SK-N-DZ (cell line): ENCODE data around the gene ARMS2.

Experiments used
- DNase-seq: peaks from one replicate; pipeline ENCODE4 v3.0.0-alpha.2; 2015; ENCODE audit warnings: low spot score

The ARMS2 gene

GRCh38 chr10:122450353-122450990 lies 4.0 kb upstream of the ARMS2 start:
- DNase-seq: no peak

GRCh38 chr10:122454071-122454470 lies 382 bp upstream of the ARMS2 start:
- no peak for DNase-seq

DNA sequence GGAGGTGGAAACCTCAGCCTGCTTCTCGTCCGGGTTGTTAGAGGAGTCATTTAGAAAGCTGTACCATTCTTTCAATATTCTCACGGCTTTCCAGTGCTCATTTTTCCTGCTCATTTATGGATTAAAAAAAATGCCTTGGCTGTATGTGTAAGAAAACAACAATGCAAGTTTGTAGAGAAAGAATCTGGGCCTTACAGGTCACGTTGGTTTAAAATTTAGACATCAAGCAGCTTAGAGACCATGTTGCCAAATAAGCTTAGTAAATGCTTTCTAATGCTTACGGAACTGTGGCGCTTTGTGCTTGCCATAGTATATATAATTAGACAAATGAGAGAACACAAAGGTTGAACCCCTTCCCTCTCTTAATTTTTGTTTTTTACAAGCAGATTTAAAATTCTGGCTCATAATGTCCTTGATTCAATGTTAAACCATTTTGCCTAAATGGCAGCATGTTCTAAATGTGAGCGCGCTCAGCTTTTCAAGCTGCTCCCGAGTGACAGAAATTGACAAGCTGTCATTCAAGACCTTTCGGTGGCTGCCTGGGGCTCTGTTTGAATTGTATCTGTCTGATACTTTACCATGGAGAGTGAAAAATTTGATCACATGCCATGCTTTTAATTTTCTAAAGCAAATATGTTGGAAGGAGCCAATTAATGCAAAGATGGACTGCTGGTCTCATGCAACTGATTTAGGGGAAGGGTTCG lies 1.1 kb downstream of the ARMS2 start:
- no peak for DNase-seq

DNA sequence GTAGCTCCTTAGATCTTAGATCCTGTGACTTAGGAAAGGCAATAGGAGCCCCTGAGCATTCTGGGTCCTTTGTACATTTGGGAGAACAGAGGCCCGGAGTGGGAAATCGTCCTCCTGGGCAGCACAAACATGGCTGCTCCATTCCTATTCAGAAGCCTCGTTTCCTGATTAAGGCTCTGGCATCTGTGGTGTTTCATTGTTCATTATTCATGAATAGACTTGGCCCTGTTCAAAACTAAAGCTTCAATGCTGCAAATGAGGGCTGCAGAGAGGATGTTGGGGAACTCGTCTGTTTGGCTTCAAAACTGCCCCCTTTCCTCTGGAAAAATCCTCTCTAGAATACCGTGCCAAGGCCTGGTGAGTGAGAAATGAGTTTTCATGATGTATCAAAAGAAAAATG lies 3.5 kb downstream of the ARMS2 start:
- DNase-seq: no peak

GRCh38 chr10:122458693-122459092 lies 4.2 kb downstream of the ARMS2 start:
- DNase-seq: no peak

DNA sequence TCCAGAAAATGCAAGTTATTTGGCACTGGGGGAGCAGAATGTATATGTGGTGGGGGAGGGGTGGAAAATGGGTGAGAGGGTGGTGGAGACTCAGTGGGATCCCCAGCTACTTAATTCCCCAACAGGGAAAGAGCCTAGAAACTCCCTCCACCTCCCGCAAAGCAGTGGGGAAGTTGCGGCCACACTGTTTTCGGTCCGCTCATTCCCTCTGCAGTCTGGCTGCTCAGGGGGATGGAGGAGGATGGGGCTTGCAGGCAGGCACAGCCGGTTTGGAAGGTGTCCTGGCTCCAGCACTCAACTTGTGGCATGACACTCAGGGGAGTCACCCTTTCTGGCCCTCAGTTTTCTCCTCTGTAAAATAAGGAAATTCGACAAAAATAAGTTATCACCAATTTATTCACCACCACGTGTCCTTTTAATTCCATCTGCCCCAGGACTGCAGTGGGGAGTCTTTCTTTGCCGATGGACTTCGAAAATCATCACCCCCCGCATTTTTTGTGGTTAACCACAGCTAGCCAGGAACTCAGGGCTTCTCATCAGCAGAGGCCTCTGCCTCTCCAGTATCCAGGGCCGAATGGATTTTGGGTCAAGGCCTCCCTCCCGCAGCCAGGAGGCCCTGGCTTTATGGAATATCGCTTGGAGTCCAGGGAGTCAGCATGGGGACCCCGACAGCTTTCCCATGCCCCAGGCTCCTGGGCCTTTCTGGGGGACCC lies 5.3 kb downstream of the ARMS2 start:
- no peak for DNase-seq

DNA sequence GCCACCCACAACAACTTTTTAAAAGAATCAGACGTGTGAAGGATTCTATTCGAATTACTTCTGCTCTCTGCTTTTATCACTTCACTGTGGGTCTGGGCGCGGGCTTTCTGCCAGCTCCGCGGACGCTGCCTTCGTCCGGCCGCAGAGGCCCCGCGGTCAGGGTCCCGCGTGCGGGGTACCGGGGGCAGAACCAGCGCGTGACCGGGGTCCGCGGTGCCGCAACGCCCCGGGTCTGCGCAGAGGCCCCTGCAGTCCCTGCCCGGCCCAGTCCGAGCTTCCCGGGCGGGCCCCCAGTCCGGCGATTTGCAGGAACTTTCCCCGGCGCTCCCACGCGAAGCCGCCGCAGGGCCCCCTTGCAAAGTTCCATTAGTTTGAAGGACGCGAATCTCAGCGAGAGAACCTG lies 6.4 kb downstream of the ARMS2 start:
- no peak for DNase-seq

DNA sequence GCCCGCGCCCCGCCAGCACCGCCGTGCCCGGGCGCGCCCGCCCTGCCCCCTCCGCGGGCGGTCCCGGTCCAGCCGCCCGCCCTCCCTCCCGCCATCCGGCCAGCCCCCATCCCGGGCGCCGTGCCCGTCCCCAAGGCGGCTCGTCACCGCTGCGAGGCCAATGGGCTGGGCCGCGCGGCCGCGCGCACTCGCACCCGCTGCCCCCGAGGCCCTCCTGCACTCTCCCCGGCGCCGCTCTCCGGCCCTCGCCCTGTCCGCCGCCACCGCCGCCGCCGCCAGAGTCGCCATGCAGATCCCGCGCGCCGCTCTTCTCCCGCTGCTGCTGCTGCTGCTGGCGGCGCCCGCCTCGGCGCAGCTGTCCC lies 6.9 kb downstream of the ARMS2 start, which contains the start of gene HTRA1:
TSS of gene HTRA1 (plus strand) at position 187 of the 362 bp plus-strand sequence. CDS start at position 287, 100 bp downstream.
- DNase-seq: no peak

DNA sequence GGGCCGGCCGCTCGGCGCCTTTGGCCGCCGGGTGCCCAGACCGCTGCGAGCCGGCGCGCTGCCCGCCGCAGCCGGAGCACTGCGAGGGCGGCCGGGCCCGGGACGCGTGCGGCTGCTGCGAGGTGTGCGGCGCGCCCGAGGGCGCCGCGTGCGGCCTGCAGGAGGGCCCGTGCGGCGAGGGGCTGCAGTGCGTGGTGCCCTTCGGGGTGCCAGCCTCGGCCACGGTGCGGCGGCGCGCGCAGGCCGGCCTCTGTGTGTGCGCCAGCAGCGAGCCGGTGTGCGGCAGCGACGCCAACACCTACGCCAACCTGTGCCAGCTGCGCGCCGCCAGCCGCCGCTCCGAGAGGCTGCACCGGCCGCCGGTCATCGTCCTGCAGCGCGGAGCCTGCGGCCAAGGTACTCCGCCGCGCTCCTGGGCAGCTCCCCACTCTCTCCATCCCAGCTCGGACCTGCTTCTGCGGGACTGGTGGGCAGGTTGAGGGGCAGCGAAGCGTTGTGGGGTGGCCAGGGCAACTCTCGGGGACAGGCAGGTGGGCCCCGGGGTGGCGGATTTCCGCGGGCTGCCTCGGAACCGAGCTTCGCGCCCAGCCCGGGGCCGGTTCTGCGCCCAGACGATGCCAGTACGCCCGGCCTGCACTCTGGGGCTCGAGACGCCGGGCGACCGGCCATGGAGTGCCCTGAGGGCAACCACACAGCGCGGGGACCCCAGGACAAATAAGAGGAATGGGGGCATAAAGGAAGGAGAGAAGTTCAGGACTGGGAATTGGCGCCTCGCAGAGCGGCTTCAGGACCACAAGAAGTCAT lies 7.5 kb downstream of the ARMS2 start:
- no peak for DNase-seq

DNA sequence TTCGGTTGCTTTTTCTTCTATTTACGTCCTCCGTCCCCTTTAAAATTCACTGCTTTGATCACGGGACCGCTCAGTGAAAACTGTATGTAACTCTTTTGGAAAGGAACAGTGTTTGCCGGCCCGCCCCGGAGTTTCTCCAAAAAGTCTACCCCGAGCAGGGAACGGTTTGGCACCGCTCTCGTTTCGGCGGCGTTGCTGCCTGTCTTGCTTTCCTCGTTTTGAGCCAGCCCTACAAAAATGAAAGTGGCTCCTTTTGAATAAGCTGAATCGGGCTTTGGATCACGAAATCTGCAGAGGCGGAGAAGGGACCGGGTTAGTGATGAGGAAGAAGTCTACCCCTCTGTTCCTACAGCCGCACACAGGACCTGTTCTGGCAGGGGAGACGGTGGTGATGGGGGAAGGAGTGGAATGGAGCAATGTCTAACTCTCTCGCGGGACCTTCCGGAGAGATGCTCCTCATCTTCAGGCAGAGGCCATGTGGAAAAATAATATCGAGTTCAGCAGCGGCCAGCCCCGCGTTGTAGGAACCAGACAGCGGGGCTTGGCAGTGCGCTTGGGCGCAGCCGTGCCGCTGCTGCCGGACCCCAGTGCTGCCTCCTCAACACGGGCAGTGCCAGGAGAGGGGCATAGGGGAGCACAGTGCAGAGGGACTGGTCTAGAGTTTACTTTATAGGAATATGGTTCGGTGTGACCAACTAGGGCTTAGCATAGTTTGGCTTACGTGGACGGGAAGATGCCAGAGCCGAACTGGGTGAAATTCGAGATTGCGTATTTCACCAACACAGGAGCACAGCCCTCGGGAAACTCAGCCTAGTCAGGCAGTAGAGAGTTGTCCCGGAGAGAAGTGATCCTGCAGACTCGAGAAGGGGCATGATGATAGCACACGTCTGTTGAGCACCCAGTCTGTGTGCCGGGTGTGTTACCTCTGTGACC lies 8.3 kb downstream of the ARMS2 start:
- DNase-seq: no peak

- no peak for DNase-seq
Observed at GRCh38 chr10:122463466-122464249, 9.2 kb downstream of the ARMS2 start.

- no peak for DNase-seq
Observed at GRCh38 chr10:122464250-122464510, 9.7 kb downstream of the ARMS2 start.

DNA sequence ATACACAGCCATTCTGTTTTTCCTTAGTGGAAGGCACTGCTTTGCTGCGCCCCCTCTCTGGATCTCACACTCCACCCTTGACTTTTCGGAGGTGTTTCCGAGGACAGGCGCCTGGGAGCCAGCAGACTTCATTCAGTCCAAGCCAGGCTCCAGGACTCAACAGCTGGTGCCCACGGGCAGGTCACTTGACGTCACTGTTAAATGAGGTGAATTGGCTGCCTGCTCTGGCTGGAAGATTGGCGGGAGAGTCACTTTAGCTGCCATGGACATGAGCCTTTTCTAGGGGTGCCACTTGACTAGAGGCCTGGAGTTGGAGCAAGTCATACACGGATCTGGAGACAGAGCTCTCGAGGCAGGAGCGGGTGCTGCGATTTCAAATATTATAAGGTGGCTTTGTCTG lies 10.1 kb downstream of the ARMS2 start:
- DNase-seq: no peak

DNA sequence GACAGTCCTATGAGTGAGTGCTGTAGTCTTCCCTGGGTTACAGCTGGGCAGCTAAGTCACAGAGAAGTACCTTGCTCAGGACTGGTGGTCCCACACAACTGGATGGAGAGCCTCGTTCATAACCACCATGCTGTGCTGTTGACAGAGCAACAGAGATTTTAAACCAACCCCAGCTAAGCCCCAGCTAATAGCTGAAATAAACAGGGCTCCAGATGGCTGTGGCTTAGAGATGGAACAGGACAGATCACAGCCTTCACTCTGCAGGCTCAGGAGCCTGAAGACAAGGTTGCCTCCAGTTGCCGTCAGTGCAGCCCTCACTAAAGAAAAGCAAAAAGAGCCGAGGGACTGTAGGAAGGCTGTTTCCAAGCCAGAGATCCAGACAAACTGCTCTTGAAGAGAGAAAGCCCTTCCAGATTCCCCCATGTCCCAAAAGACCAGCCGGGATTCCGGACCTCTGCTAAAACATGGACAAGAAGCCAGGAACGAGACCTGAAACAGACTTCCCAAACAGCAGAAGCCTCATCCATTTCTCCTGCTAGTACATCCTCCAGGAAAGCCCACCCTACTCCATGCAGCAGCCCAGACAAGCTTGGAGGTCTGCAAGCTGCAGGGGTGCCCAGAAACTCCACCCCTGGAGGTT lies 11.1 kb downstream of the ARMS2 start:
- no peak for DNase-seq

GRCh38 chr10:122466951-122467381 lies 12.5 kb downstream of the ARMS2 start:
- no peak for DNase-seq

- no peak for DNase-seq
Observed at GRCh38 chr10:122467701-122468100, 13.2 kb downstream of the ARMS2 start.

- DNase-seq: no peak
Observed at GRCh38 chr10:122468307-122468925, 14.0 kb downstream of the ARMS2 start.

GRCh38 chr10:122468926-122469781 lies 14.7 kb downstream of the ARMS2 start:
- no peak for DNase-seq
